ENCODE results near the gene RAB10. TPM values are rescaled to one million over a fixed set of nuclear protein-coding genes. Genes with fewer than 3 reads are reported as not detected.

The RAB10 gene
- total RNA-seq, 1 donor from 2014 or later = 192 TPM

DNA sequence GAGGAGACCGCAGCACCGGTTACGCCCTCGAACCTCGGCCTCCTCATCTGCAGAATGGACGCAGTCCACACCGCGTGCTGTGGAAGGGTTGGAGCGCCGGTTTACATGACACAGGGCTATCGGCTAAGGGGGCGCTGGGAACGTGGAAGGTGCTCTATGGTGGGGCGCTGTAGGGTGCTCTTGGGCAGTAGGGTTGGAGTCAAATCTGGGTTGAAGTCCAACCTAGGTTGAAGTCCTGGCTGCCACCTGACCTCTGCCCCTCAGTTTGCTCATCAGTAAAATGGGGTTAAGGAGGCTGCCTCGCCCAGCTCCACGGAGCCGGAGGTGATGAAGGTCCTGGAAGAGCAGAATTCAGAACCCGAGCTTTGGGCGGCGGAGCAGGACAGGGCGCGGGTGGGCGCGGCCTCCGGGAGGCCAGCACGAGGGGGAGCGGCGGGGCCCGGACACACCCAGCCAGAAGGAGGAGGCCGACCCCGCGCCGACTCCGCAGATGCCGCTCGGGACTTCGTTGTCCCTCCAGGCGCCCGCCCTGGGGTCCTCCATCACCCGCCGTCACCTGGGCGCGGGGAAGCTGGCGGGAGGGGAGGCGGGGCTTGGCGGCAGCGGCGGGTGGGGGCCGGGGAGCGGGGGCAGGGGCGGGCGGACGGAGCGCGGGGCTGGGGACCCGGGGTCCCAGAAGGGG, 138.4 kb downstream of the RAB10 start:
- Mint-ChIP-seq H3K4me1 (ENCODE audit: low read depth, unreplicated experiment) (peaks cover 2% of the 10 kb centered on the region), H3K4me3 (ENCODE audit: unreplicated experiment) (no peak overlapping the region), H3K36me3 (ENCODE audit: low read depth, unreplicated experiment) (no peaks in the 10 kb centered on the region), H3K27ac (ENCODE audit: unreplicated experiment) (no peak overlapping the region), H3K27me3 (ENCODE audit: low read depth, unreplicated experiment) (peaks cover 51% of the 10 kb centered on the region), H3K9me3 (ENCODE audit: unreplicated experiment) (peaks cover 5% of the 10 kb centered on the region)
- Histone ChIP-seq H2AFZ (ENCODE audit: low read depth, low read length) (no peak overlapping the region), H3K4me2 (ENCODE audit: low read length) (peak overlapping the region; percentile 41), H3K9me3 (ENCODE audit: insufficient read depth, low read depth, low read length) (no peaks in the 10 kb centered on the region), H3K4me3 (ENCODE audit: insufficient read depth, low read depth, low read length) (no peak overlapping the region), H3K36me3 (ENCODE audit: insufficient read depth, low read length) (no peaks in the 10 kb centered on the region), H3K27me3 (ENCODE audit: insufficient read depth, low read length) (peaks cover 12% of the 10 kb centered on the region), H3K4me1 (ENCODE audit: insufficient read depth, low read length) (no peaks in the 10 kb centered on the region), H4K20me1 (ENCODE audit: insufficient read depth, low read length) (no peaks in the 10 kb centered on the region), H3K9ac (ENCODE audit: low read length) (no peak overlapping the region), H3K27ac (ENCODE audit: low read depth, low read length) (no peak overlapping the region), H3K79me2 (ENCODE audit: insufficient read depth, low read length) (no peaks in the 10 kb centered on the region)
- DNase-seq (ENCODE audit: low read depth) (no peak), FAIRE-seq (no peak)
- TF ChIP-seq, protein P1, sequence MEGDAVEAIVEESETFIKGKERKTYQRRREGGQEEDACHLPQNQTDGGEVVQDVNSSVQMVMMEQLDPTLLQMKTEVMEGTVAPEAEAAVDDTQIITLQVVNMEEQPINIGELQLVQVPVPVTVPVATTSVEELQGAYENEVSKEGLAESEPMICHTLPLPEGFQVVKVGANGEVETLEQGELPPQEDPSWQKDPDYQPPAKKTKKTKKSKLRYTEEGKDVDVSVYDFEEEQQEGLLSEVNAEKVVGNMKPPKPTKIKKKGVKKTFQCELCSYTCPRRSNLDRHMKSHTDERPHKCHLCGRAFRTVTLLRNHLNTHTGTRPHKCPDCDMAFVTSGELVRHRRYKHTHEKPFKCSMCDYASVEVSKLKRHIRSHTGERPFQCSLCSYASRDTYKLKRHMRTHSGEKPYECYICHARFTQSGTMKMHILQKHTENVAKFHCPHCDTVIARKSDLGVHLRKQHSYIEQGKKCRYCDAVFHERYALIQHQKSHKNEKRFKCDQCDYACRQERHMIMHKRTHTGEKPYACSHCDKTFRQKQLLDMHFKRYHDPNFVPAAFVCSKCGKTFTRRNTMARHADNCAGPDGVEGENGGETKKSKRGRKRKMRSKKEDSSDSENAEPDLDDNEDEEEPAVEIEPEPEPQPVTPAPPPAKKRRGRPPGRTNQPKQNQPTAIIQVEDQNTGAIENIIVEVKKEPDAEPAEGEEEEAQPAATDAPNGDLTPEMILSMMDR (IDR thresholded peaks at IDR 0.05; ENCODE audit: insufficient read depth, low read depth, low read length) = no peak
- peak; percentile 67 for TF ChIP-seq EZH2 (IDR thresholded peaks at IDR 0.05; ENCODE audit: insufficient read depth, low read length)

DNA sequence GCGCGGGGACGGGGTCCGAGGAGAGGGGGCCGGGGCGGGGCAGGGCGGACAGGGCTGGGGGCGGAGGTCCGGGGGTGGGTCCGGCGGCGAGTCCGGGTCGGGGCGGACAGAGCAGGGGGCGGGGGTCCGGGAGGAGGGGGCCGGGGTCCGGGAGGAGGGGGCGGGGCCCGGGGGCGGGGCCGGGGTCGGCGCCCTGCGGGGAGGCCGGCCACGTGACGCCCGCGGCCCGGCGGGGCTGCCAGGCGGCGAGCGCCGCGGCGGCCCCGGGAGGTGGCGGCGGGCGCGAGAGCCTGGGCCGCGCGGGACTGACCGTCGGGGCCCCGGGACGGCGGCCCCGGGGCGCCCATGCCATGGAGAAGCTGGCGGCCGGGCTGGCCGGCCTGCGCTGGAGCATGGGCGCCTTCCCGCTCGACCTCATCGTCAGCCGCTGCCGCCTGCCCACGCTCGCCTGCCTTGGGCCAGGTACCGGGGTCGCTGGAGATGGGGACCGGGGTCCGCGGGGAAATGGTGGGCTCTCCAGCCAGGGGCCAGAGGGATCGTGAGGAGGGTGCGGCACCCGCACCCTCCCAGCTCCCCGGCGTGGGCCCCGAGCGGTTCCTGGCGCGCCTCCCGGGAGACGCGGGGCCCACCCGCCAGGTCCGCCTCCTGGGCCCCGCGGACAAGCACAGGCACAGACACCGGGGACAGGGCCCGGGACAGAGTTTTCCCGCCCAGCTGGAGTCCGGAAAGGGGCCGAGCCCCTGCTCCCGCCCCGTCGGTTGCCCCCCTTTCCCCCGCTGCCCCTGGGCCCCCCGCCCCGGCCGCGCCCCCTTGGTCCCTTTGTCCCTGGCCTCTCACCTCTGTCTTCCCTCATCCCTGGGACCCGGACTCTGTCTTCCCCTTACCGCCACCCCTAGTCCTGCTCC, 139.2 kb downstream of the RAB10 start, which contains the start of gene GAREM2:
Gene GAREM2, plus strand, starts transcription at position 218 of the 905 bp plus-strand sequence. Its CDS starts 133 bp downstream, at position 351.
- peak within 1 kb of the TSS; percentile 66 for H2AFZ ChIP-seq (ENCODE audit: low read depth, low read length)

More for the DNA sequence above, 139.2 kb downstream of the RAB10 start, which contains the start of gene GAREM2:
- Mint-ChIP-seq H3K9me3 (ENCODE audit: unreplicated experiment) (peaks cover 5% of the 10 kb centered on the region), H3K27me3 (ENCODE audit: low read depth, unreplicated experiment) (peaks cover 52% of the 10 kb centered on the region), H3K36me3 (ENCODE audit: low read depth, unreplicated experiment) (no peaks in the 10 kb centered on the region), H3K27ac (ENCODE audit: unreplicated experiment) (no peak within 1 kb of the TSS), H3K4me1 (ENCODE audit: low read depth, unreplicated experiment) (peaks cover 2% of the 10 kb centered on the region), H3K4me3 (ENCODE audit: unreplicated experiment) (peak within 1 kb of the TSS; percentile 71)
- peak; percentile 80 for TF ChIP-seq EZH2 (IDR thresholded peaks at IDR 0.05; ENCODE audit: insufficient read depth, low read length)
- TF ChIP-seq, protein P1 (IDR thresholded peaks at IDR 0.05; ENCODE audit: insufficient read depth, low read depth, low read length) = no peak
- Histone ChIP-seq H3K4me1 (ENCODE audit: insufficient read depth, low read length) (no peaks in the 10 kb centered on the region), H3K9ac (ENCODE audit: low read length) (no peak within 1 kb of the TSS), H3K36me3 (ENCODE audit: insufficient read depth, low read length) (no peaks in the 10 kb centered on the region), H3K79me2 (ENCODE audit: insufficient read depth, low read length) (no peaks in the 10 kb centered on the region), H3K4me3 (ENCODE audit: insufficient read depth, low read depth, low read length) (no peak within 1 kb of the TSS), H4K20me1 (ENCODE audit: insufficient read depth, low read length) (no peaks in the 10 kb centered on the region), H3K9me3 (ENCODE audit: insufficient read depth, low read depth, low read length) (no peaks in the 10 kb centered on the region), H3K27ac (ENCODE audit: low read depth, low read length) (no peak within 1 kb of the TSS), H3K4me2 (ENCODE audit: low read length) (peak within 1 kb of the TSS; percentile 70), H3K27me3 (ENCODE audit: insufficient read depth, low read length) (peaks cover 12% of the 10 kb centered on the region)
- no peak for DNase-seq (ENCODE audit: low read depth)
- FAIRE-seq = no peak

All from astrocyte (in vitro differentiated cells and primary cell).